Stimulated activated CD4-positive, alpha-beta T cell treated with anti-CD3 and anti-CD28 coated beads, Interleukin-1b, Interleukin-23, amount 100 ng/mL, for 1 hour (primary cell): Measurements from ENCODE around the gene BMI1.

Experiments used
- DNase-seq, 2 donors: peaks; one replicate each; pipeline ENCODE4 v3.0.0-alpha.2; 2020; ENCODE audit warnings: low read depth in 2 of 2

The BMI1 gene

DNA sequence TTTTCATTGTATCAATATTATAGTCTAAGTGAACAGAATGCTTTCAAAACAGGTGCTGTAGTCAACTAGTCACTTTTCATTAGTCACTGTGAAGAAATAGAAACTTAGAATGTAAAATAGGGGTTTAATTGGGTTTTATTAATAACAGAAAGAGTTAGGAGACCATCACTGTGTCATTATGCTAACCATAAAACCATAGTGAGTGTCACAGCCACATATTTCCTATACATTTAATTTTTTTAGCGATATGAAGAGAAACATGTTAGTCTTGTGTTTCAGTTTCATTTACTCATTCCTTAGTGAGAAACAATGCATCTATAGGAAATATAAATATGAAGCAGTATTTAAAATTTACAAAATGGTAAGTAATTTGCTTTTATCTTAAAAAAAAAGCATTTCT is 46.6 kb downstream of the BMI1 start:
- no peak for DNase-seq

DNA sequence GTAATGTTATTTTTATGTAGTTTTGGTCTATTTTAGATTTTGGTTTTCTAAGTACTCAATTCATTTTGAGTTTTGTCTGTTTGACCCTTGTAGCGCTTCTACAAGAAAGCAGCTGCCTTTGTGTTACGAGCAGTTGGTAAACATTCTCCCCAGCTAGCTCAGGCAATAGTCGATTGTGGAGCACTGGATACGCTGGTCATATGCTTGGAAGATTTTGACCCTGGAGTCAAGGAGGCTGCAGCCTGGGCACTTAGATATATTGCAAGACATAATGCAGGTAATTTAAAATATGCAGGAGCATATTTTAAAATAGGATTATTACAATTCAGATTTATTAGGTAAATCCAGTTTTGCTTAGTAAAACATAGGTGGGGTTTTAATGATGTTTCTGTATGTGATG is 47.5 kb downstream of the BMI1 start:
- no peak for DNase-seq

DNA sequence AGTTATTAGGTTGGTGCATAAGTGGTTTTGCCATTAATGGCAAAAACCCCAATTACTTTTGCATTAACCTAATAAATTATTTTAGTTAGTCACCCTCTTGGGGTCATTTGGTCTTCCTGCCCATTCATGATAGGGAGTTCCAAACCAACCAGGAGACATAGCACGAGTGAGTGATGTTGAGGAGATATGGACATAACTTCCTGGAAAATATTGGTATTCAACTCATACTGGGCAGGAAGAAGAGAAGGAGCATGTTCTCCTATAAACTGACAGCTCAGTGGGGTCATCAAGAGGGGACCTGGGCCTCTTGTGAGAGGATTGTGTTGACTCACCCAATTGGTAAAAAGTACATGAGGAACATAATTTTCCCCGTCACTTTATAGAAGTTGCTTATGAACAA is 48.1 kb downstream of the BMI1 start:
- DNase-seq, result no peak

DNA sequence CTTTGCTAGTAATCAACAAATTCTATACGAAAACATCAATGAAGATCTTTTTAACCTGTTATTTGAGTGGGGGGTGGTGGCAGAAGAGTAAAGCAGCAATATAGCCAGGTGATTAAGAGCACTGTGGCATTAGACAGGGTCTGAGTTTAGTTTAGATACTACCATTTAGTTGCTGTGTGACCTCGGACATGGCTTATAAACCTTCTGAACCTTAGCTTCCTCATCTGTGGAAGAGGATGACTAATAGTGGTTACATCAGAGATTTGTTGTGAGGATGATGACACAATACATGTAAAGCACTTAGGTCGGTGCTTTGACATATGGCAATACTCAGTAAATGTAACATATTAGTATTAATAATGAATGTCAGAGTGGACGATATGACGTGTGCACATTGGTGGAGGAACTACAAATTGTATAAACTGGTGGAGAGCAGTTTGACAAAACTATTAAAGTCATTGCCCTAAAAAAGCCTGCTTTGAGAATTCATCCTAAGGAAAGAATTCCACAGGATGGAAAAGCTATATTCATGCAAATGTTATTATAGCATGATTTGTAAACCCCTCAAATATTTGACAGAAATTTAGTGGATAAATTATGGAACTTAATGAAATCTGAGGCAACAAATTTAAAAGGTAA is 48.7 kb downstream of the BMI1 start:
- DNase-seq, result no peak

DNA sequence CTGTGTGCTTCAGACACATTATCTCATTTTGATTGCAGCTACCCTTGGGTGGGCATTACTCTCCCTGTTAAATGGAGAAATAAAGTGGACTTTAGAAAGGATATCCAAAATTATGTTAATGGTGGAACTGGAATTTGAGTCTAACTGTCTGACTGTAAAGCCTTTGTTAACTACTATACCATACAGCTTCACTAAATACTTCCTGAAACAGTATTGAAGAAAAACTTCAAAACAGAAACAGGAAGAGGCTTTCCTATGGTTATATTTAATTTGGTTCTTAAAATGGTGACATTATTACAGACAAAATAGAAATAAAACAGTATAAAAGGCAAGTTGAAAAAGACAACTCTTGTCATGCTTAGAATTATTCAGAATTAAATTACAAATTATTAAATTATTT is 49.4 kb downstream of the BMI1 start:
- no peak for DNase-seq

DNA sequence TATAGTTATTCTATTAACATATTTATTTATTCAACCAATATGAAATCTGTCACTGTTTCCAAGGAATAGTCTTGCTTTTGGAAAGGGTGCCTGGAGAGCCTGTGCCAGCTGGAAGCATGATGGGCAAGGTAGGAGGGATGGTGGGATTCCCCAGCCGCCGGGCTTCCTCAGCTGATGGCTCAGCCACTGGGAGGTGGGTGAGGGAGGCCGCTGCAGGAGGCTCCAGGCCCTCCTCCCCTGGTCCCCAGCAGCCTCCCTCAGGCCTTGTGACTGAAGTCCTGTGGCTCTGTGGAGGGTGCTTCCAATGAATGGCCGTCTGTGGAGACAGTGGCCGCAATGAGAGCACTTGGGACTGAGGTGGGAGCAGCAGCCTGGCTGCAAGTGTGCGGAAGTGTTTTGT is 51.4 kb downstream of the BMI1 start:
- no peak for DNase-seq

DNA sequence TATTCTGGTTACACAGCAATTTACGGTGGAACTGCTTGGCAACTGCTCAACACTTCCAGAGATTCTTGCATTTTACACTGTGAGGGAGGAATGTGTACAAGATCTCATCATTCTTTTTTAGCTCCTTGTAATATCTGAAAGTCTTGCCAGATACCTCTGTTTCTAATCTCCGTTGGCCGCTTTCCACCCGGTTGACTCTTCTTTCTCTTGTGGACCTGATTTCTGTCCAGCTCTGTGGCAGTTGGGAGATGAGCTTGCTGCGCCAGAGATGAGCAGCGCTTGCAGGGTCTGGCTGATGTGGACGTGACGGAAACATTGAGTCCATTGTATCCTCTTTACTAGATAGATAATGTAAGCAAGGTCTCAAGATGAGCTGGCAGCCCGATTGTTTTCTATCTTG is 52.0 kb downstream of the BMI1 start:
- no peak for DNase-seq

DNA sequence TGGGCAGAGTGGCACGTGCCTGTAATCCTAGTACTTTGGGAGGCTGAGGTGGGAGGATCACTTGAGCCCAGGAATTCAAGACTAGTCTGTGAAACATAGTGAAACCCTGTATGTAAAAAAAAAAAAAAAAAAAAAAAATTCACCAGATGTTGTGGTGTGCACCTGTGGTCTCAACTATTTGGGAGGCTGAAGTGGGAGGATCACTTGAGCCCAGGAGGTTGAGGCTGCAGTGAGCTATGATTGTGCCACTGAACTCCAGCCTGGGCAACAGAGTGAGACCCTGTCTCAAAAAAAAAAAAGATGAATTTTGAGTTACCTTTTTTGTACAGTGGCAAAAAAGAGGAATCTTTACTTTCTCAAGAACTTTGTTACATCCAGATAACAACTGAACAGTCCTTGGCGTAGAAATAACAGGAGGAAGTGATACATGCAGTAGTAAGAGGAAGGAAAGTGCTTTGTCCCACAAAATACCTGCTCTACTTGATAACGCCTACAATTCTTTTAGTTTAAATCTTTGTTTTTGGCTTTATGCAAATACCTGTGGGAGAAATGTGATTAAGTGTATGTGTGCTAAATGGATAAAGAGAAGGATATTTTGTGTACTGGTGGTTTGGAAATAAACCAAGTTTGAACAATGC is 53.7 kb downstream of the BMI1 start:
- DNase-seq, result no peak

DNA sequence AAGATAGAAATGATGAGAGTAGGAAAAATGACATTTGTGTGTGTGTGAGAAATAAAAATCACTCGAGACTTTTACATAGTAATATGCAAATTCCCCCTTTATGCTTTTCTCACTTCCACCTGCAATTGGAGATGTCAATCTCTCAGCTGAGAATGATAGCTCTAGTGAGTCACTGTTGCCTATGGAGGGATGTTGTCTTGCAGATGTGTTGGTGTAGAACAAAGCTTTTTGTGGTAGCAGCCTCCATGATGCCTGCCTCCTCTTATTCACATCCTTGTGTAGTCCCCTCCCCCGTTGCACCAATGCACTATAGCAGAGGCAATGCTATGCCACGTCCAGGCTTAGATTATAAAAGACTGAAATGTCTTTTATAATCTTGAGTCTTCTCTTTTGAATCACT is 58.2 kb downstream of the BMI1 start:
- peak in 1 of 2 donors; percentile 9 for DNase-seq
